Keratinocyte (primary cell): ENCODE measurements around the gene FADS3. TPM values are rescaled to one million over a fixed set of nuclear protein-coding genes. Genes with fewer than 3 reads are reported as not detected.

Source experiments
- DNase-seq: peaks from one replicate; pipeline ENCODE4 v3.0.0-alpha.2; 2011; ENCODE audit warnings: low read depth, missing footprints, low spot score
- FAIRE-seq: peaks from 2 replicates; lab custom pipeline; 2011; peaks lifted over from hg19 to GRCh38; lab: Jason Lieb, UNC
- H2AFZ ChIP-seq: 2 replicates; pipeline ENCODE4 v1.6.0; 2012; ENCODE audit warnings: low read length, control low read depth, inconsistent platforms; ENCODE audit not compliant: control insufficient read depth
- H3K27ac ChIP-seq: 2 replicates; pipeline ENCODE4 v1.5.1; 2011; ENCODE audit warnings: low read length; ENCODE audit not compliant: control insufficient read depth, insufficient read depth
- H3K27me3 ChIP-seq: 3 replicates; pipeline ENCODE4 v1.6.0; 2011; ENCODE audit warnings: low read length; ENCODE audit not compliant: control insufficient read depth, insufficient read depth; ENCODE audit errors: extremely low read depth
- H3K36me3 ChIP-seq, 2 experiments: 2 replicates in 1 of 2; 3 replicates in 1 of 2; pipeline ENCODE4 v1.5.1; 2011; ENCODE audit warnings: low read length in 2 of 2, mild to moderate bottlenecking in 1 of 2; ENCODE audit not compliant: control insufficient read depth in 2 of 2, insufficient read depth in 2 of 2; ENCODE audit errors: extremely low read depth in 1 of 2
- H3K4me1 ChIP-seq: 3 replicates; pipeline ENCODE4 v1.5.1; 2011; ENCODE audit warnings: low read length; ENCODE audit not compliant: control insufficient read depth, insufficient read depth; ENCODE audit errors: extremely low read depth
- H3K4me2 ChIP-seq: 3 replicates; pipeline ENCODE4 v1.6.0; 2011; ENCODE audit warnings: low read depth, low read length; ENCODE audit not compliant: control insufficient read depth, insufficient read depth; ENCODE audit errors: extremely low read depth
- H3K4me3 ChIP-seq, 3 experiments: fragments of 200-600 bp in 1 of 3; sonication (generic) in 1 of 3; 2 replicates in 2 of 3; 3 replicates in 1 of 3; pipeline ENCODE4 v1.5.1; 2011 to 2016; ENCODE audit warnings: low read length in 3 of 3, mild to moderate bottlenecking in 3 of 3, control low read depth in 2 of 3, inconsistent platforms in 1 of 3, low read depth in 1 of 3, mixed read lengths in 1 of 3, mixed run types in 1 of 3, moderate library complexity in 1 of 3; ENCODE audit not compliant: control insufficient read depth in 2 of 3, insufficient read depth in 2 of 3; ENCODE audit errors: extremely low read depth in 1 of 3
- H3K79me2 ChIP-seq: 2 replicates; pipeline ENCODE4 v1.6.0; 2012; ENCODE audit warnings: low read length; ENCODE audit not compliant: control insufficient read depth, insufficient read depth
- H3K9ac ChIP-seq: 3 replicates; pipeline ENCODE4 v1.6.0; 2011; ENCODE audit warnings: low read length; ENCODE audit not compliant: control insufficient read depth, insufficient read depth; ENCODE audit errors: extremely low read depth
- H3K9me1 ChIP-seq: 3 replicates; pipeline ENCODE4 v1.6.0; 2011; ENCODE audit warnings: low read length; ENCODE audit not compliant: control insufficient read depth, insufficient read depth; ENCODE audit errors: extremely low read depth
- H3K9me3 ChIP-seq: 2 replicates; pipeline ENCODE4 v1.5.1; 2012; ENCODE audit warnings: low read depth, low read length; ENCODE audit not compliant: control insufficient read depth
- H4K20me1 ChIP-seq: 3 replicates; pipeline ENCODE4 v1.6.0; 2011; ENCODE audit warnings: low read length; ENCODE audit not compliant: control insufficient read depth, insufficient read depth; ENCODE audit errors: extremely low read depth
- EZH2 ChIP-seq: IDR thresholded peaks from one replicate; pipeline ENCODE4 v1.6.1; 2012; ENCODE audit warnings: inconsistent platforms, mild to moderate bottlenecking, low read length, moderate library complexity
- dilution Hi-C: fragments of 300-500 bp; cut with MboI; formaldehyde crosslinking; loops from one replicate; pipeline ENCODE4 v1.7.0; 2020; ENCODE audit warnings: low sequenced_read_pairs; ENCODE audit not compliant: extremely low pct_ligation_motif_present
- polyA plus RNA-seq, 5 experiments: library from polyadenylated mRNA; depleted of rRNA in 3 of 5; stranded (reverse) in 3 of 5; stranded (forward) in 1 of 5; unstranded in 1 of 5; fragments of >200 nt; gene quantifications; 1 replicate in 1 of 5; 2 replicates in 3 of 5; 3 replicates in 1 of 5; pipeline versions ENCODE4 v1.2.1 to v1.2.3, GENCODE V29; 2011 to 2012; ENCODE audit warnings: missing spikeins in 2 of 5, low read depth in 1 of 5, low replicate concordance in 1 of 5
- TF ChIP-seq, protein P1 (sequence below), 3 experiments: IDR thresholded peaks in 1 of 3; conservative IDR thresholded peaks in 1 of 3; optimal IDR thresholded peaks in 1 of 3; 2 replicates in 2 of 3; 3 replicates in 1 of 3; pipeline versions ENCODE3 to v1.5.1; 2011; ENCODE audit warnings: low read length in 3 of 3, mild to moderate bottlenecking in 3 of 3, moderate library complexity in 2 of 3, control low read depth in 1 of 3, inconsistent platforms in 1 of 3; ENCODE audit not compliant: insufficient read depth in 2 of 3; ENCODE audit errors: extremely low read depth in 1 of 3

The FADS3 gene
- polyA plus RNA-seq, 1 donor (not counting 4 experiments of a cell fraction or from before 2014, with no cell fraction given), result 33.9 TPM

DNA sequence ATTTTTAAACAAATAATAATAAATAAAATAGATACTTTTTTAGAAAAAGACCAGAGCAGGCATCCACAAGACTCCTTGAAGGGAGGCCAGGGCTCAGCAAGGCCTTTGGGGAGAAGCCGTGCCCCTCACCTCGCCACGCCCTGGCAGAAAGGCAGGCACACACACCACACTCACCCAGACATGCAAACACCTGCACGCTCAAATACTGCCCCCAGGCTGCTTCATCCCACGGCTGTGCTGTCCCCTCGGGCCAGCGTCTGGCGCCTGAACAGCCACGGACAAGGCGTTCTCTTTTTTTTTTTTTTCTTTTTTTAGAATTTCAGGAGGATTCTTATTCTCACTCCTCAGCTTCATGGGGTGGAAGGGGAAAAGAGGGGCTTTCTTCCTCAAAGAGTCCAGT is 1.5 kb downstream of the FADS3 start:
- H3K9ac ChIP-seq, result no peak overlapping the region
- H3K36me3 ChIP-seq, result peaks cover 0 to 1% of the 10 kb centered on the region in 2 experiments
- DNase-seq (no peak), FAIRE-seq (no peak)
- H3K27ac ChIP-seq, result no peak overlapping the region
- peaks cover 4% of the 10 kb centered on the region for H3K27me3 ChIP-seq
- dilution Hi-C loops, result no loop called here
- H3K79me2 ChIP-seq, result no peaks in the 10 kb centered on the region
- peaks cover 4% of the 10 kb centered on the region for H3K9me3 ChIP-seq
- H2AFZ ChIP-seq, result no peak overlapping the region
- peak overlapping the region; percentile 90 for H3K4me2 ChIP-seq
- peak overlapping the region; percentile 66 to 76 (median 75) for H3K4me3 ChIP-seq
- no peaks in the 10 kb centered on the region for H3K9me1 ChIP-seq
- no peaks in the 10 kb centered on the region for H4K20me1 ChIP-seq
- no peak for TF ChIP-seq EZH2
- TF ChIP-seq, protein P1, sequence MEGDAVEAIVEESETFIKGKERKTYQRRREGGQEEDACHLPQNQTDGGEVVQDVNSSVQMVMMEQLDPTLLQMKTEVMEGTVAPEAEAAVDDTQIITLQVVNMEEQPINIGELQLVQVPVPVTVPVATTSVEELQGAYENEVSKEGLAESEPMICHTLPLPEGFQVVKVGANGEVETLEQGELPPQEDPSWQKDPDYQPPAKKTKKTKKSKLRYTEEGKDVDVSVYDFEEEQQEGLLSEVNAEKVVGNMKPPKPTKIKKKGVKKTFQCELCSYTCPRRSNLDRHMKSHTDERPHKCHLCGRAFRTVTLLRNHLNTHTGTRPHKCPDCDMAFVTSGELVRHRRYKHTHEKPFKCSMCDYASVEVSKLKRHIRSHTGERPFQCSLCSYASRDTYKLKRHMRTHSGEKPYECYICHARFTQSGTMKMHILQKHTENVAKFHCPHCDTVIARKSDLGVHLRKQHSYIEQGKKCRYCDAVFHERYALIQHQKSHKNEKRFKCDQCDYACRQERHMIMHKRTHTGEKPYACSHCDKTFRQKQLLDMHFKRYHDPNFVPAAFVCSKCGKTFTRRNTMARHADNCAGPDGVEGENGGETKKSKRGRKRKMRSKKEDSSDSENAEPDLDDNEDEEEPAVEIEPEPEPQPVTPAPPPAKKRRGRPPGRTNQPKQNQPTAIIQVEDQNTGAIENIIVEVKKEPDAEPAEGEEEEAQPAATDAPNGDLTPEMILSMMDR (optimal IDR thresholded peaks at IDR 0.05 in 1 of 3, IDR thresholded peaks at IDR 0.05 in 1 of 3, conservative IDR thresholded peaks at IDR 0.05 in 1 of 3; ENCODE audit: extremely low read depth in 1 of 3, insufficient read depth in 2 of 3, low read length in 3 of 3), result peak in 1 of 3 experiments; percentile 0
- peaks cover 16% of the 10 kb centered on the region for H3K4me1 ChIP-seq

DNA sequence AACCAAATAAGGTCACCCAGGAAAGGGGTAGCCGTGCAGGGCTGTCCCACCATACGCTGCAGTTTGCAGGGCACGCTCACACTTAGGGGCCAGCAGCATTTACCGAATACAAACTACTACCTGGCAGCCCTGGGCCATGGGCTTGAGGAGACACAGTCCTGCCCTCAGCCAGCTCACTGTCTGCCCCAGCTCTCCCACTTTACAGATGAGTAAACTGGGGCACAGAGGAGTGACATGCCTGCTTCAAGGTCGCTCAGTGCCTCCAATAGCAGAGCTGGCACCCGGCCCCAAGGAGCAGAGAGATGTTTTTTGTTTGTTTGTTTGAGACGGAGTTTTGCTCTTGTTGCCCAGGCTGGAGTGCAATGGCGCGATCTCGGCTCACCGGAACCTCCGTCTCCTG is 2.8 kb downstream of the FADS3 start:
- dilution Hi-C loops, result no loop called here
- Histone ChIP-seq H4K20me1 (no peaks in the 10 kb centered on the region), H3K4me1 (peaks cover 16% of the 10 kb centered on the region), H3K27me3 (peaks cover 4% of the 10 kb centered on the region), H3K4me2 (no peak overlapping the region), H3K27ac (no peak overlapping the region), H3K9me3 (peaks cover 4% of the 10 kb centered on the region), H3K36me3 (peaks cover 0 to 4% of the 10 kb centered on the region in 2 experiments), H3K9ac (no peak overlapping the region), H2AFZ (no peak overlapping the region), H3K79me2 (no peaks in the 10 kb centered on the region), H3K4me3 (no peak overlapping the region), H3K9me1 (no peaks in the 10 kb centered on the region)
- TF ChIP-seq, protein P1 (optimal IDR thresholded peaks at IDR 0.05 in 1 of 3, IDR thresholded peaks at IDR 0.05 in 1 of 3, conservative IDR thresholded peaks at IDR 0.05 in 1 of 3; ENCODE audit: extremely low read depth in 1 of 3, insufficient read depth in 2 of 3, low read length in 3 of 3), result no peak
- FAIRE-seq (no peak), DNase-seq (no peak)
